T-helper 17 cell (primary cell): ENCODE results near the gene CCDC142. TPM values are rescaled to one million over a fixed set of nuclear protein-coding genes. Genes with fewer than 3 reads are reported as not detected.
"Not testable (repeated sequence)": the region's sequence is repeated elsewhere in the genome, so short reads cannot be mapped to it uniquely, and the experiment has no call there.

Source experiments
- ATAC-seq: fragments of 150-1000 bp; cut with Tn5 transposase; 2 replicates; pipeline ENCODE4 v1.10.0; 2021; ENCODE audit warnings: mild to moderate bottlenecking, moderate library complexity
- DNase-seq, 3 donors: peaks; one replicate each; pipeline versions ENCODE4 v3.0.0 to v3.0.0-alpha.2; 2020 to 2021
- H3K9me3 ChIP-seq: one replicate; pipeline ENCODE4 v1.7.0; 2013; ENCODE audit warnings: low read length, mild to moderate bottlenecking; ENCODE audit not compliant: control insufficient read depth, poor library complexity, severe bottlenecking
- H3K27ac Mint-ChIP-seq: one replicate; pipeline ENCODE4 v1.8.0; 2022; ENCODE audit warnings: mild to moderate bottlenecking, moderate library complexity, mixed read lengths
- H3K27me3 Mint-ChIP-seq: one replicate; pipeline ENCODE4 v1.8.0; 2022; ENCODE audit warnings: mixed read lengths
- H3K36me3 Mint-ChIP-seq: one replicate; pipeline ENCODE4 v1.8.0; 2022; ENCODE audit warnings: low read depth, mixed read lengths
- H3K4me1 Mint-ChIP-seq: one replicate; pipeline ENCODE4 v1.8.0; 2022; ENCODE audit warnings: mild to moderate bottlenecking, mixed read lengths
- H3K4me3 Mint-ChIP-seq: one replicate; pipeline ENCODE4 v1.8.0; 2022; ENCODE audit warnings: mild to moderate bottlenecking, moderate library complexity, mixed read lengths
- total RNA-seq, 4 donors: library from RNA in 2 of 4; stranded (reverse) in 2 of 4; gene quantifications; one replicate each; pipeline ENCODE4 v1.2.3 and lab custom pipeline; 2022 to 2026

The CCDC142 gene
- total RNA-seq, 2 donors from 2014 or later, result 13.7 to 14.7 TPM

GRCh38 chr2:74481961-74482800 is 617 bp downstream of the CCDC142 start:
- Mint-ChIP-seq H3K4me3 (peak overlapping the region; percentile 97), H3K4me1 (peaks cover 28% of the 10 kb centered on the region), H3K27me3 (no peaks in the 10 kb centered on the region), H3K27ac (peak overlapping the region; percentile 98), H3K36me3 (peaks cover 5% of the 10 kb centered on the region)
- no peaks in the 10 kb centered on the region for H3K9me3 ChIP-seq
- ATAC-seq, result peak; percentile 47
- peak; percentile 30 to 44 (median 41) for DNase-seq

GRCh38 chr2:74481431-74481830 is 1.4 kb downstream of the CCDC142 start:
- no peaks in the 10 kb centered on the region for H3K9me3 ChIP-seq
- H3K4me3 Mint-ChIP-seq, result peak overlapping the region; percentile 97
- H3K4me1 Mint-ChIP-seq, result peaks cover 25% of the 10 kb centered on the region
- H3K27me3 Mint-ChIP-seq, result no peaks in the 10 kb centered on the region
- H3K36me3 Mint-ChIP-seq, result peaks cover 5% of the 10 kb centered on the region
- H3K27ac Mint-ChIP-seq, result peak overlapping the region; percentile 98
- DNase-seq (no peak), ATAC-seq (no peak)

DNA sequence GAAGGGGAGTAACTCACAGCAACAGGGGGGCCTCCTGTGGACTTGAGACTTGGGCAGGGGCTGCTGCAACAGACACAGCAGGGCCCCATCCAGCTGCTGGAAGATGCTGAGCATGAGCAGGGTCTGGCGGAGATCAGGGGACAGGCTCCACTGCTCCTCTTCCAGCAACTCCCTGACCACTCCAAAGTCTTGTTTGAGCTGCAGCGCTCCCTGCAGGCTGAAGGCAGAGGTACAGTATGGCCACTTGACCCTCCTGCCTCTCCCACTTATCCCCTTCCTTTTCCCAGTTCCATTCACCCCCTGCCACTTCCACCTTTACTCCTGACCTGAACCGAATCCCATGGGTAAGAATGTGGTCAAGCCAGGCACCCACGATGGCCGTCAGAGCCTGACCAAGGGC is 7.9 kb downstream of the CCDC142 start:
- no peaks in the 10 kb centered on the region for H3K27me3 Mint-ChIP-seq
- H3K9me3 ChIP-seq, result no peaks in the 10 kb centered on the region
- peaks cover 20% of the 10 kb centered on the region for H3K4me1 Mint-ChIP-seq
- peak overlapping the region; percentile 14 for H3K27ac Mint-ChIP-seq
- H3K4me3 Mint-ChIP-seq, result no peak overlapping the region
- no peak for ATAC-seq
- DNase-seq, result no peak
- H3K36me3 Mint-ChIP-seq, result peaks cover 2% of the 10 kb centered on the region

DNA sequence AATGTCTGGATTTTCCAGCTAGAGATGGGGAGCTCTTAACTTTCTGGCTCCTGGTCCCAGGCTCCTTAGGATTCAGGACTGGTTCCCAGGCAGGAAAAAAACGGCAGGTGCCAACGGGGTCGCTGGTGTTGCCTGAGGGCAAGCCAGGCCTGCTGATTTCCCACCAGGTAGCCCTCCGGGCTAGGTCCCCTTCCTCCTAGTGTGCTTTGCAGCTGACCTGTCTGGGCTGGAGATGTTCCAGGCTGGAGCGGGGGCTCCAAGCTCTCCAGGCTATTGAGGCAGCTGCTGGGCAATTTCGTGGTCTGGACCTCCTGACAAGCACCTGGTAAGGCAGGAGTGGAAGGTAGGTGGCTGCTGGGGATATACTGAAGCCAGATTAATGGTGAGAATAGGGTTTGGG is 8.3 kb downstream of the CCDC142 start:
- no peak overlapping the region for H3K4me3 Mint-ChIP-seq
- H3K4me1 Mint-ChIP-seq, result peaks cover 22% of the 10 kb centered on the region
- DNase-seq (no peak), ATAC-seq (no peak)
- no peaks in the 10 kb centered on the region for H3K27me3 Mint-ChIP-seq
- peak overlapping the region; percentile 9 for H3K27ac Mint-ChIP-seq
- H3K9me3 ChIP-seq, result no peaks in the 10 kb centered on the region
- peaks cover 2% of the 10 kb centered on the region for H3K36me3 Mint-ChIP-seq

DNA sequence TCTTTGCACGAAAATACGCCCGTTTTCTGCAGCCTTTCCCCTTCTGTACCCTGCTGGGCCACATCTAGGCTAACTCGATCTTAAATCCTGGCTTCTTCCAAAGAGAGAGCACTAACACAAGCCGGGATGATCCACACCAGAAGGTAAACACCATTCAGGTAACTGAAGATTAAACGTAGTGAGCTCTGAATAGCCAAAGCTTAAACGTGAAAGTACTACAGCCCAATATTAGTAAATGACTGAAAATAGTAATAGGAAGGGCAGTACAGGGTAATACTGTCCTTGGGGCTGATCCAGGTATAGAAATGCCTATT is 9.9 kb downstream of the CCDC142 start:
- no peak for DNase-seq
- no peaks in the 10 kb centered on the region for H3K9me3 ChIP-seq
- Mint-ChIP-seq H3K27me3 (no peaks in the 10 kb centered on the region), H3K36me3 (peaks cover 2% of the 10 kb centered on the region), H3K4me1 (peaks cover 22% of the 10 kb centered on the region), H3K27ac (peak overlapping the region; percentile 98), H3K4me3 (peak overlapping the region; percentile 94)
- ATAC-seq, result no peak

- Mint-ChIP-seq H3K4me1 (peaks cover 20% of the 10 kb centered on the region), H3K27me3 (no peaks in the 10 kb centered on the region), H3K27ac (peak within 1 kb of the TSS; percentile 98), H3K36me3 (peaks cover 2% of the 10 kb centered on the region), H3K4me3 (peak within 1 kb of the TSS; percentile 94)
- DNase-seq (peak; percentile 93 to 98 (median 94)), ATAC-seq (peak; percentile 97)
- H3K9me3 ChIP-seq, result no peaks in the 10 kb centered on the region
These were observed 10.5 kb downstream of the CCDC142 start, which contains the start of gene MRPL53 for GRCh38 chr2:74472086-74472944. TSS of gene MRPL53 (minus strand) at chr2:74472680. CDS start at chr2:74472660, 20 bp downstream.

GRCh38 chr2:74471332-74472065 is 11.3 kb downstream of the CCDC142 start:
- peak overlapping the region; percentile 98 for H3K27ac Mint-ChIP-seq
- no peak for ATAC-seq
- H3K36me3 Mint-ChIP-seq, result peaks cover 2% of the 10 kb centered on the region
- no peaks in the 10 kb centered on the region for H3K9me3 ChIP-seq
- no peaks in the 10 kb centered on the region for H3K27me3 Mint-ChIP-seq
- peaks cover 20% of the 10 kb centered on the region for H3K4me1 Mint-ChIP-seq
- peak overlapping the region; percentile 94 for H3K4me3 Mint-ChIP-seq
- DNase-seq, result no peak

- H3K4me3 Mint-ChIP-seq, result peak overlapping the region; percentile 76
- not testable (repeated sequence) for H3K36me3 Mint-ChIP-seq, H3K27me3 Mint-ChIP-seq, H3K9me3 ChIP-seq, DNase-seq, ATAC-seq
- peaks cover 20% of the 10 kb centered on the region for H3K4me1 Mint-ChIP-seq
- peak overlapping the region; percentile 89 for H3K27ac Mint-ChIP-seq
These were observed 12.1 kb downstream of the CCDC142 start for GRCh38 chr2:74470742-74471141.

GRCh38 chr2:74464406-74464805 is 18.4 kb downstream of the CCDC142 start:
- Mint-ChIP-seq H3K27ac (peak overlapping the region; percentile 99), H3K4me3 (peak overlapping the region; percentile 97), H3K36me3 (no peaks in the 10 kb centered on the region), H3K27me3 (no peaks in the 10 kb centered on the region), H3K4me1 (peaks cover 24% of the 10 kb centered on the region)
- ATAC-seq (no peak), DNase-seq (no peak)
- H3K9me3 ChIP-seq, result no peaks in the 10 kb centered on the region

DNA sequence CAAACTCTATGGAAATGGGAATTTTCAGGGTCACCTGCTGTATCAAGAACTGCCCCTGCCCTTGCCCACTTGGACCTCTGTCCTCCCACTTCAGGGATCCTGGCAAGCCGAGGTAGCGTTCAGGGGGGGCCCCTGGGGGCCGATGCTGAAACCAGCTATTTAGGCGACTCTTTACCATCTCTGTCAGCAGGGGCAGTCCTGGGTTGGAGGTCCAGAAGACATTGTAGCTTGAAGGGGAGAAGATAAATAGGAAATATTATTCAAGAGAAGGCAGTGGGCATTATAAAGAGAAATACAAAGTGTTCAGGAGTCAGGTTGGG is 20.1 kb downstream of the CCDC142 start:
- H3K4me3 Mint-ChIP-seq, result no peak overlapping the region
- H3K27me3 Mint-ChIP-seq, result no peaks in the 10 kb centered on the region
- peaks cover 36% of the 10 kb centered on the region for H3K4me1 Mint-ChIP-seq
- H3K27ac Mint-ChIP-seq, result peak overlapping the region; percentile 72
- no peak for DNase-seq
- H3K9me3 ChIP-seq, result no peaks in the 10 kb centered on the region
- no peaks in the 10 kb centered on the region for H3K36me3 Mint-ChIP-seq
- no peak for ATAC-seq

DNA sequence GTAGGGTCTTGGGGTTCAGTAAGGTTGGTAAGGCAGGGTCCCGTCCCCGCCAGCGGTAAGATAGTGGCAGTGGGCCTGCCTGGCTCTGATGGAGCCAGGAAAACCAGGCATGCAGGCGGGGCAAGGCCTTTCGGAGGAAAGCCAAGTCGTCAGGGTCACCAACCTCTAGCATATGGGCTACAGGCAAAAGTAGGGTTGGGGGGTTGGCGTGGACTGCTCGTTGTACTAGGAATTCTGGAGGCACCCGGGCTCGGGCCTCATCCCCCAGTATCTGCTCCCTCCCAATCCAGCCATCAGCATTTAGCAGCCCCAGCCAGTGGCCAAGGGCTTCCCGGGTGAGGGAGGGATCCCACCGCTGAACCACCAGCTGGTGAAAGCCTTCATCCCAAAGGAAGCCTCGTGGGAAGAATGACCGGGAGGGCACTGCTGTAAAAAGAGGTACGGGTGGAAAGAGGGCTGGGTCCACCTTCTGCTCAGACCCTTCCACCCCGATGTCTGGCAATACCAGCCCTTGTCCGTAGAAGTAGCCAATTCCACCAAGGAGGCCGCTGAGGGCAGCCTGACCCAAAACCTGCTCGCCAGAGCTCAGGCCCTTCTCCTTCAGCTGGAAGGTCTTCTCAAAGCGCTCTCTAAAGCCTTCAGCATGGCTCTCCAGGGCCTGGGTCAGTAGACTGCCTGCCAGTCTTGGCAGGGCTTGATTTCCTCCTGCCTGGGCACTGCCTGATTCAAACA is 20.6 kb downstream of the CCDC142 start:
- H3K27me3 Mint-ChIP-seq, result no peaks in the 10 kb centered on the region
- no peak overlapping the region for H3K4me3 Mint-ChIP-seq
- no peaks in the 10 kb centered on the region for H3K9me3 ChIP-seq
- peaks cover 40% of the 10 kb centered on the region for H3K4me1 Mint-ChIP-seq
- H3K27ac Mint-ChIP-seq, result peak overlapping the region; percentile 72
- no peak for ATAC-seq
- no peaks in the 10 kb centered on the region for H3K36me3 Mint-ChIP-seq
- DNase-seq, result no peak

DNA sequence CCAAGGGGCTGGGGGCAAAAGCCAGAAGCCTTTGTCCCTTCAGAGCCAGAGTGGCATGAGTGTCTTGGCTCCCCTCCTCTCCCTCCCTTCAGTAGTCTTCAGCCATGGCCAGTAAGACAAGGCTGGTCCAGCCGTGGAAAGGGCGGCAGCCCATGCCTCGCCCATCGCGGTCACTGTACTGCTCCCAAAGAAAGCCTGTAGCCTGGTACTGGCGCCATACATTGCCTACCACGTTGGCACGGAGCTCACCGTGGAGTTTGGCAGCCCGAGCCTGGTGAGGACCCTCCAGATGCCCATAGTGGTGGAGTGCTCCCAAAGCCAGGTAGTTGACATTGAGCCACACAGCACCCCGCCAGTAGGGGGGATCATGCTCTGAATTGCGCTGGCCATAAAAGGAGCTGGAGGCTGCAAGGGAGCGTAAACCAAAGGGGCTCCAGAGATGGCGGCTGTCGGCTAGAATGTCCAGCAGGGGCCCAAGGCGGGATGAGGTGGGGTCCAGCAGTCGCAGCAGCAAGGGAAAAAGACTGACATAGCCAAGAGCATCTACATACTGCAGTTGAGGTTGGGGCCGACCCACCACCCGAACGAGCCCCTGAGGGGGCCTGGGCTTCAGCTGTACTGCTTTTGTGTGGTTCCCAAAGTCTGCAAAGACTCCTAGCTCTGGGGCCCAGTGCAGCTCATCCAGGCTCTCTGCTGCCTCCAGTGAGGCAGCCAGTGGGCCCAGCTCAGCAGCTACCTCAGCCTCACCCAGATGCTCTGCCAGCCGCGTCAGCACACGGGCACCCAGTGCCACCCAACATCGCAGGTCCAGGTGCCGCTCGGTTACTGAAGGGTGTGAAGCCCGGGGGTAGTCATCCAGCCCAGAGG is 21.4 kb downstream of the CCDC142 start:
- Mint-ChIP-seq H3K27me3 (no peaks in the 10 kb centered on the region), H3K4me3 (no peak overlapping the region), H3K4me1 (peaks cover 47% of the 10 kb centered on the region), H3K36me3 (peaks cover 3% of the 10 kb centered on the region), H3K27ac (peak overlapping the region; percentile 49)
- no peak for DNase-seq
- ATAC-seq, result no peak
- H3K9me3 ChIP-seq, result no peaks in the 10 kb centered on the region
